Cardiac fibroblast (primary cell): ENCODE data around the gene ILF2.
A peak's percentile ranks its signal among the peaks of the same experiment; 100 is the strongest.

ENCODE experiments used
- DNase-seq, 2 donors: peaks; one replicate each; pipeline versions ENCODE4 v3.0.0 to v3.0.0-alpha.2; 2010; ENCODE audit warnings: low read depth in 2 of 2
- H3K4me3 ChIP-seq, 2 donors: replicated peaks in 1 of 2; 1 replicate in 1 of 2; 2 replicates in 1 of 2; pipeline ENCODE4 v1.5.1; 2011; ENCODE audit warnings: low read depth in 2 of 2, low read length in 2 of 2, mild to moderate bottlenecking in 2 of 2, moderate library complexity in 1 of 2
- TF ChIP-seq, protein P1 (sequence below): IDR thresholded peaks from one replicate; pipeline ENCODE4 v1.5.1; 2011; ENCODE audit warnings: low read depth, mild to moderate bottlenecking, low read length, inconsistent platforms

Gene ILF2

DNA sequence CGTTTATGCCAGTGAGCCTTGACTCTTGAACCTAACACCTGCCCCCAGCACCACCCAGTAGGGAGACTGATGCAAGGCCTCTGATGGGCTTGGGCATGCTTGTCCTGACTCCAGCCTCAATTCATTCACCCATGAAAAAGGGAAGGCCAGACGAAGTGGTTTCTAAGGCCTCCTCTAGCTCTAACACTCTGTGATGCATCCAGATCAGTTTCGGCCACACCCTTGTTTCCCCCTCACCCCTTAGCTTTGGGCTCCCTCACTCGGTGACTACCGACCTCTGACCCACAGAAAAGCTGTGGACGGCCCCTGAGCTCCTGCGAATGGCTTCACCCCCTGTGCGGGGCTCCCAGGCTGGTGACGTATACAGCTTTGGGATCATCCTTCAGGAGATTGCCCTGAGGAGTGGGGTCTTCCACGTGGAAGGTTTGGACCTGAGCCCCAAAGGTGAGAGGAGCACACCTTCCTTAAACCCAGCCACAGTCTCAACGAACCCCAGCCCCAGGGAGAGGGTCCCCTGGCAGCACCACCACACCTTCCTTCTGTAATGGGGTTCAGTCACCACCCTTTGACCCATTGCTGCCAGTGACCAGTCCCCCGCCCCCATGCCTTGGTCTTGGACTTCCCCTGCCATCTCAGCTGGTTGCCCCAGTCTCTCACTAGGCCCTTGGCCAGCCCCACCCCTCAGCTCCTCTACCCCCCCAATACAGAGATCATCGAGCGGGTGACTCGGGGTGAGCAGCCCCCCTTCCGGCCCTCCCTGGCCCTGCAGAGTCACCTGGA is 16.7 kb upstream of the ILF2 start:
- no peak for DNase-seq
- H3K4me3 ChIP-seq: no peak overlapping the region
- TF ChIP-seq, protein P1, sequence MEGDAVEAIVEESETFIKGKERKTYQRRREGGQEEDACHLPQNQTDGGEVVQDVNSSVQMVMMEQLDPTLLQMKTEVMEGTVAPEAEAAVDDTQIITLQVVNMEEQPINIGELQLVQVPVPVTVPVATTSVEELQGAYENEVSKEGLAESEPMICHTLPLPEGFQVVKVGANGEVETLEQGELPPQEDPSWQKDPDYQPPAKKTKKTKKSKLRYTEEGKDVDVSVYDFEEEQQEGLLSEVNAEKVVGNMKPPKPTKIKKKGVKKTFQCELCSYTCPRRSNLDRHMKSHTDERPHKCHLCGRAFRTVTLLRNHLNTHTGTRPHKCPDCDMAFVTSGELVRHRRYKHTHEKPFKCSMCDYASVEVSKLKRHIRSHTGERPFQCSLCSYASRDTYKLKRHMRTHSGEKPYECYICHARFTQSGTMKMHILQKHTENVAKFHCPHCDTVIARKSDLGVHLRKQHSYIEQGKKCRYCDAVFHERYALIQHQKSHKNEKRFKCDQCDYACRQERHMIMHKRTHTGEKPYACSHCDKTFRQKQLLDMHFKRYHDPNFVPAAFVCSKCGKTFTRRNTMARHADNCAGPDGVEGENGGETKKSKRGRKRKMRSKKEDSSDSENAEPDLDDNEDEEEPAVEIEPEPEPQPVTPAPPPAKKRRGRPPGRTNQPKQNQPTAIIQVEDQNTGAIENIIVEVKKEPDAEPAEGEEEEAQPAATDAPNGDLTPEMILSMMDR: no peak

- H3K4me3 ChIP-seq: no peak overlapping the region
- no peak for DNase-seq
- TF ChIP-seq, protein P1: no peak
Observed at GRCh38 chr1:153685544-153686340, 14.9 kb upstream of the ILF2 start.

DNA sequence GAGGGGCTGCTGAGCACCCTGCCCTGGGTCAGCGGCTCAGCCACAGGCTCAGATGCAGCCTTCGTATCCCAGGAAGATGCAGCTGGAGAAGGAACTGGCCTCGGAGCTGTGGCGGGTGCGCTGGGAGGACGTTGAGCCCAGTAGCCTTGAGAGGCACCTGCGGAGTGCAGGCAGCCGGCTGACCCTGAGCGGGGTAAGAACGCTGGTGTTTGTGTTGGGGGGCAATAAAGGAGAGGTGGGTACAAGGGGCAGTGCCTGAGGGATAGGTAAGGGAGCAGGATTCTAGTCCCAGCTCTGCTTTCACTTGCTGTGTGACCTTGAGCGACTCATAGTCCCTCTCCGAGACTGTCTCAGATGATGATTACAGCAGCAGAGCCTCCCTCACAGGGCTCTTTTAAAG is 14.1 kb upstream of the ILF2 start:
- H3K4me3 ChIP-seq: no peak overlapping the region
- DNase-seq: no peak
- TF ChIP-seq, protein P1: no peak

GRCh38 chr1:153683854-153684253 is 13.1 kb upstream of the ILF2 start:
- H3K4me3 ChIP-seq: no peak overlapping the region
- DNase-seq: peak; percentile 34 to 37
- TF ChIP-seq, protein P1: no peak

- no peak for DNase-seq
- no peak overlapping the region for H3K4me3 ChIP-seq
- TF ChIP-seq, protein P1: no peak
Observed at GRCh38 chr1:153682730-153683129, 11.9 kb upstream of the ILF2 start.

DNA sequence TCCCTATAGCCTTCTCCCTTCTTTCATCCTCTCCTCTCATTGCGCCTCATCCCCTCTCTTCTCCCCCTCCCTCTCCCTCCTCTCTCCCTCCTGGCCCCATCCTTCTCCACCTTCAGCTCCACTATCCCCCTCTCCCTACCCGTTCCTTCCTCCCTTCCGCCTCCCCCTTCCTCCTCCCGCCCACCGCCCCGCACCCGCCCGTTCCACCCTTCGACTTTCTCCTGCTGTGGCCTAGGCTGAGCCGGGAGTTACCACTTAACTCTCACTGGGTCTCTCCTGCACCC is 9.3 kb upstream of the ILF2 start:
- TF ChIP-seq, protein P1: no peak
- peak in 1 of 2 donors; percentile 4 for DNase-seq
- H3K4me3 ChIP-seq: peak overlapping the region in 1 of 2 donors; percentile 61
